Liver (tissue), 9 donors: ENCODE measurements around the gene SEMA4C. TPM values are rescaled to one million over a fixed set of nuclear protein-coding genes. Genes with fewer than 3 reads are reported as not detected.

Experiments
- DNase-seq: peaks from one replicate; pipeline ENCODE4 v3.0.0-alpha.2; 2017; ENCODE audit warnings: low spot score
- H3K27ac ChIP-seq, 2 donors: one replicate each; pipeline ENCODE4 v1.7.0; 2013; ENCODE audit warnings: inconsistent platforms in 2 of 2, low read length in 2 of 2, control low read depth in 1 of 2, low read depth in 1 of 2, mild to moderate bottlenecking in 1 of 2
- H3K27me3 ChIP-seq, 4 donors: one replicate each; pipeline versions ENCODE4 v1.6.1 to v1.7.0; 2013; ENCODE audit warnings: low read length in 3 of 4, inconsistent platforms in 1 of 4, mild to moderate bottlenecking in 1 of 4, moderate library complexity in 1 of 4; ENCODE audit not compliant: control insufficient read depth in 4 of 4, insufficient read depth in 4 of 4
- H3K36me3 ChIP-seq, 4 donors: one replicate each; pipeline versions ENCODE4 v1.6.1 to v1.7.0; 2013; ENCODE audit warnings: low read length in 3 of 4, mild to moderate bottlenecking in 3 of 4, low read depth in 1 of 4, moderate library complexity in 1 of 4; ENCODE audit not compliant: control insufficient read depth in 4 of 4, insufficient read depth in 3 of 4
- H3K4me1 ChIP-seq, 4 donors: one replicate each; pipeline versions ENCODE4 v1.6.1 to v1.7.0; 2013; ENCODE audit warnings: low read length in 3 of 4, mild to moderate bottlenecking in 3 of 4, moderate library complexity in 1 of 4; ENCODE audit not compliant: control insufficient read depth in 4 of 4, insufficient read depth in 4 of 4
- H3K4me3 ChIP-seq, 3 donors: one replicate each; pipeline versions ENCODE4 v1.6.1 to v1.7.0; 2013; ENCODE audit warnings: low read length in 3 of 3, control low read depth in 1 of 3, low read depth in 1 of 3, mild to moderate bottlenecking in 1 of 3
- H3K9ac ChIP-seq, 2 donors: one replicate each; pipeline ENCODE4 v1.7.0; 2013; ENCODE audit warnings: low read length in 2 of 2, mild to moderate bottlenecking in 2 of 2, moderate library complexity in 2 of 2, control low read depth in 1 of 2, low read depth in 1 of 2
- H3K9me3 ChIP-seq, 4 donors: one replicate each; pipeline versions ENCODE4 v1.6.1 to v1.7.0; 2013; ENCODE audit warnings: low read length in 3 of 4; ENCODE audit not compliant: control insufficient read depth in 4 of 4
- CTCF ChIP-seq: fragments of 150-350 bp; IDR thresholded peaks from 2 replicates; pipeline ENCODE4 v1.5.1; 2017; ENCODE audit warnings: improper control_type of control experiment, low read depth, low read length; ENCODE audit not compliant: missing input control
- EGR1 ChIP-seq, 2 donors: IDR thresholded peaks; 2 replicates each; pipeline ENCODE4 v1.6.1; 2016 to 2018; ENCODE audit warnings: antibody characterized with exemption in 2 of 2, low read depth in 2 of 2
- FOXA2 ChIP-seq: IDR thresholded peaks from 2 replicates; pipeline ENCODE4 v1.6.1; 2016; ENCODE audit warnings: antibody characterized with exemption
- GABPA ChIP-seq, 2 donors: IDR thresholded peaks in 1 of 2; conservative IDR thresholded peaks in 1 of 2; 2 replicates each; pipeline ENCODE4 v1.6.1; 2016; ENCODE audit warnings: antibody characterized with exemption in 2 of 2, mild to moderate bottlenecking in 1 of 2, moderate library complexity in 1 of 2
- HNF4A ChIP-seq, 2 donors: conservative IDR thresholded peaks; 2 replicates each; pipeline ENCODE4 v1.6.1; 2016; ENCODE audit warnings: antibody characterized with exemption in 2 of 2, mild to moderate bottlenecking in 2 of 2
- JUND ChIP-seq, 2 donors: IDR thresholded peaks; 2 replicates each; pipeline ENCODE4 v1.6.1; 2016; ENCODE audit warnings: antibody characterized with exemption in 2 of 2
- MAX ChIP-seq: IDR thresholded peaks from 2 replicates; pipeline ENCODE4 v1.6.1; 2016; ENCODE audit warnings: antibody characterized with exemption
- NR2F2 ChIP-seq: IDR thresholded peaks from 2 replicates; pipeline ENCODE4 v1.6.1; 2016; ENCODE audit warnings: antibody characterized with exemption
- RAD21 ChIP-seq, 2 donors: IDR thresholded peaks; 2 replicates each; pipeline ENCODE4 v1.6.1; 2016; ENCODE audit warnings: antibody characterized with exemption in 2 of 2, mild to moderate bottlenecking in 2 of 2
- REST ChIP-seq: IDR thresholded peaks from 2 replicates; pipeline ENCODE4 v1.6.1; 2016; ENCODE audit warnings: antibody characterized with exemption, mild to moderate bottlenecking
- RXRA ChIP-seq, 2 donors: IDR thresholded peaks; 2 replicates each; pipeline ENCODE4 v1.6.1; 2017 to 2018; ENCODE audit warnings: antibody characterized with exemption in 2 of 2, mild to moderate bottlenecking in 1 of 2
- SP1 ChIP-seq: IDR thresholded peaks from 2 replicates; pipeline ENCODE4 v1.6.1; 2018; ENCODE audit warnings: antibody characterized with exemption, mild to moderate bottlenecking
- TAF1 ChIP-seq: conservative IDR thresholded peaks from 2 replicates; pipeline ENCODE4 v1.6.1; 2016; ENCODE audit warnings: antibody characterized with exemption, mild to moderate bottlenecking
- YY1 ChIP-seq: IDR thresholded peaks from 2 replicates; pipeline ENCODE4 v1.6.1; 2016; ENCODE audit warnings: antibody characterized with exemption, mild to moderate bottlenecking
- WGBS: extraction: QIAGEN DNeasy Blood & Tissue Kit; methylation state at CpG from one replicate; pipeline ENCODE4 v1.1.7; 2013; 5-methylcytosine and 5-hydroxymethylcytosine counted together
- polyA plus RNA-seq, 2 donors: library from polyadenylated mRNA; stranded (reverse) in 1 of 2; unstranded in 1 of 2; fragments of 200-250 nt in 1 of 2; fragments of >200 nt in 1 of 2; fragmentation: Nextera tagmentation in 1 of 2; extraction: Ambion mirVana in 1 of 2; gene quantifications; one replicate each; pipeline versions ENCODE4 v1.2.1 to v1.2.3, GENCODE V29; 2013 to 2015
- total RNA-seq, 2 donors: library from RNA; depleted of rRNA; stranded (reverse); fragments of >200 nt; gene quantifications; one replicate each; pipeline ENCODE4 v1.2.3, GENCODE V29; 2014
- TF ChIP-seq, protein P1 (sequence below): IDR thresholded peaks from 2 replicates; pipeline ENCODE4 v1.6.1; 2016; ENCODE audit warnings: antibody characterized with exemption
- donor health status: healthy.
- donor health status: healthy.
- donor health status: healthy.
- donor health status: healthy.
- donor health status: healthy.

Gene SEMA4C
- total and polyA plus RNA-seq, 4 donors: 3.7 to 23.2 (median 13.2) TPM

DNA sequence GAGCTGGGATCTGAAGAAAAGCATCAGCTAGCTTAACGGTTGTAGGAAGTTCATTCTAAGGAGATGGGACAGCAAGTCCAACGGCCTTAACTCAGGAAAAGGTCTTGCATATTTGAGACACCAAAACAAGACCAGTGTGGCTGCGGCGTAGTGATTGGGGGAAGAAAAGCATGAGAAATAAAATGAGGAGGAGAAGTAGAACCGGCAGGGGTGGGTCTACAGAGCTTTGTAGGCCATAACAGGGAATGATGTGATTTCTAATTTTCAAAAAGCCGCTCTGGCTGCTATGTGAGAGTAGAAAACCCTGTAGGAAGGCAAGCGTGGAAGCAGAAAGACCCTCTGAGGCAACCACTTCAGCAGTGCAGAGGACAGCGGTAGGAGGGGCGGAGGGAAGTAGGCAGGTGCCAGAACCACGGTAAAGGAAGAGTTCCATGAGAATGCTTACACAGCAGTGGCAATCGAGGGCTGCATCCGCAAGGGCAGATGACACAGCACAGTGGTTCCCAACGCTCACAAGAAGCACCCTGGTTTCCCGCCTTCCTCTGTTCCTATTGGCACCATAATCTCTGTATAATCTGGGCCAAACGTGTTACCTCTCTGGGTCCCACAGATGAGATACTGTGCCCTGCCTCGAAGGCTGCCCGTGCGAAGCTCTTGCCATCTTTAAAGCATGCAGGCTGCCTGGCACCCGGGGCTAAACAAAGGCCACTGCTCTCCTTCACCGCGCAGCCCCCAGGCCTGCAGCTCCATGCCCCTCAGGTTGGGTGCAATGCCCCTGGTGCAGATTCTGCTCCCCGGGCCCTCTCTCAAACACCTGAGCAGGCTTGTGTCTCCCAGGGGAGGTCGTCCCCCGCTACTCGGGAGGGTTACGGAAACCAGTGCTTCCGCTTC lies 12.9 kb downstream of the SEMA4C start:
- Histone ChIP-seq H3K4me3 (peak overlapping the region; percentile 61 to 82 (median 67)), H3K9ac (peak overlapping the region; percentile 11 to 53), H3K27ac (peak overlapping the region; percentile 58 to 75), H3K9me3 (no peaks in the 10 kb centered on the region), H3K27me3 (no peaks in the 10 kb centered on the region), H3K4me1 (peaks cover 12 to 48% (median 35%) of the 10 kb centered on the region in 4 donors), H3K36me3 (peaks cover 4 to 16% (median 14%) of the 10 kb centered on the region in 4 donors)
- TF ChIP-seq SP1: no peak
- TF ChIP-seq RXRA (IDR thresholded peaks at IDR 0.05): no peak
- TF ChIP-seq YY1: peak; percentile 5
- TF ChIP-seq HNF4A (conservative IDR thresholded peaks at IDR 0.05): no peak
- TF ChIP-seq, protein P1, sequence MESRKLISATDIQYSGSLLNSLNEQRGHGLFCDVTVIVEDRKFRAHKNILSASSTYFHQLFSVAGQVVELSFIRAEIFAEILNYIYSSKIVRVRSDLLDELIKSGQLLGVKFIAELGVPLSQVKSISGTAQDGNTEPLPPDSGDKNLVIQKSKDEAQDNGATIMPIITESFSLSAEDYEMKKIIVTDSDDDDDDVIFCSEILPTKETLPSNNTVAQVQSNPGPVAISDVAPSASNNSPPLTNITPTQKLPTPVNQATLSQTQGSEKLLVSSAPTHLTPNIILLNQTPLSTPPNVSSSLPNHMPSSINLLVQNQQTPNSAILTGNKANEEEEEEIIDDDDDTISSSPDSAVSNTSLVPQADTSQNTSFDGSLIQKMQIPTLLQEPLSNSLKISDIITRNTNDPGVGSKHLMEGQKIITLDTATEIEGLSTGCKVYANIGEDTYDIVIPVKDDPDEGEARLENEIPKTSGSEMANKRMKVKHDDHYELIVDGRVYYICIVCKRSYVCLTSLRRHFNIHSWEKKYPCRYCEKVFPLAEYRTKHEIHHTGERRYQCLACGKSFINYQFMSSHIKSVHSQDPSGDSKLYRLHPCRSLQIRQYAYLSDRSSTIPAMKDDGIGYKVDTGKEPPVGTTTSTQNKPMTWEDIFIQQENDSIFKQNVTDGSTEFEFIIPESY: no peak
- TF ChIP-seq RAD21 (IDR thresholded peaks at IDR 0.05): peak in 1 of 2 donors; percentile 9
- peak; percentile 41 for DNase-seq
- WGBS: 16% methylated on average over 27 of the region's 27 CpGs

DNA sequence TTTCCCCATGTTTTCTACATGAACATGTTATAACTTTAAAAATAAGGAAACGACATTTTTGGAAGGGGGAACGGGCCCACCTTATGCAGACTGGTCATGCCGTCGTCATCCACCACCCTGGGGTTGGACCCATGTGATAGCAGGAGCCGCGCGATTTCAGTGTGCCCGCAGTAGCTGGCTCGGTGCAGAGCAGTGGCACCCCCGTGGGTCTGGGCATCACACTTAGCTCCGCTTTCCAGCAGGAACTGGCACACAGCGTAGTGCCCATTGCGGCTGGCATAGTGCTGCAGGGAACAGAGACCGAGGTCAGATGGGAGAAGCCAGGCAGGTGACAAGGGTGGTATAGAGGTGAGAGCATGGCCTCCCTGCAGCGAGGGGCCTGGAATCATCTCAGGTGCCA lies 16.6 kb downstream of the SEMA4C start:
- H3K27me3 ChIP-seq: no peaks in the 10 kb centered on the region
- no peak for DNase-seq
- 94% methylated on average over 15 of the region's 15 CpGs for WGBS
- TF ChIP-seq GABPA (IDR thresholded peaks at IDR 0.05 in 1 of 2, conservative IDR thresholded peaks at IDR 0.05 in 1 of 2) (no peak), TAF1 (no peak), CTCF (no peak), EGR1 (IDR thresholded peaks at IDR 0.05; ENCODE audit: low read depth in 2 of 2) (no peak), HNF4A (conservative IDR thresholded peaks at IDR 0.05) (no peak), YY1 (no peak), FOXA2 (no peak), MAX (no peak), JUND (IDR thresholded peaks at IDR 0.05) (no peak), NR2F2 (no peak), REST (no peak)
- TF ChIP-seq, protein P1: no peak
- H3K4me3 ChIP-seq: no peak overlapping the region
- peaks cover 1 to 20% (median 18%) of the 10 kb centered on the region in 4 donors for H3K4me1 ChIP-seq
- H3K9me3 ChIP-seq: no peaks in the 10 kb centered on the region
- H3K36me3 ChIP-seq: peaks cover 5 to 22% (median 18%) of the 10 kb centered on the region in 4 donors
- H3K9ac ChIP-seq: no peak overlapping the region
- H3K27ac ChIP-seq: no peak overlapping the region
